RPMI7951 (cell line): Measurements from ENCODE around the gene CYSRT1. TPM values are rescaled to one million over a fixed set of nuclear protein-coding genes. Genes with fewer than 3 reads are reported as not detected.

Source experiments
- DNase-seq: peaks from one replicate; pipeline ENCODE4 v3.0.0-alpha.2; 2012; ENCODE audit warnings: low read depth
- total RNA-seq: library from RNA; depleted of rRNA; stranded (reverse); fragments of >200 nt; shearing (Covaris generic); gene quantifications from 2 replicates; pipeline ENCODE4 v1.2.3, GENCODE V29; 2014; rRNA removed

The CYSRT1 gene, protein sequence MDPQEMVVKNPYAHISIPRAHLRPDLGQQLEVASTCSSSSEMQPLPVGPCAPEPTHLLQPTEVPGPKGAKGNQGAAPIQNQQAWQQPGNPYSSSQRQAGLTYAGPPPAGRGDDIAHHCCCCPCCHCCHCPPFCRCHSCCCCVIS
- 0.36 and 1.1 TPM in 2 replicates for total RNA-seq

DNA sequence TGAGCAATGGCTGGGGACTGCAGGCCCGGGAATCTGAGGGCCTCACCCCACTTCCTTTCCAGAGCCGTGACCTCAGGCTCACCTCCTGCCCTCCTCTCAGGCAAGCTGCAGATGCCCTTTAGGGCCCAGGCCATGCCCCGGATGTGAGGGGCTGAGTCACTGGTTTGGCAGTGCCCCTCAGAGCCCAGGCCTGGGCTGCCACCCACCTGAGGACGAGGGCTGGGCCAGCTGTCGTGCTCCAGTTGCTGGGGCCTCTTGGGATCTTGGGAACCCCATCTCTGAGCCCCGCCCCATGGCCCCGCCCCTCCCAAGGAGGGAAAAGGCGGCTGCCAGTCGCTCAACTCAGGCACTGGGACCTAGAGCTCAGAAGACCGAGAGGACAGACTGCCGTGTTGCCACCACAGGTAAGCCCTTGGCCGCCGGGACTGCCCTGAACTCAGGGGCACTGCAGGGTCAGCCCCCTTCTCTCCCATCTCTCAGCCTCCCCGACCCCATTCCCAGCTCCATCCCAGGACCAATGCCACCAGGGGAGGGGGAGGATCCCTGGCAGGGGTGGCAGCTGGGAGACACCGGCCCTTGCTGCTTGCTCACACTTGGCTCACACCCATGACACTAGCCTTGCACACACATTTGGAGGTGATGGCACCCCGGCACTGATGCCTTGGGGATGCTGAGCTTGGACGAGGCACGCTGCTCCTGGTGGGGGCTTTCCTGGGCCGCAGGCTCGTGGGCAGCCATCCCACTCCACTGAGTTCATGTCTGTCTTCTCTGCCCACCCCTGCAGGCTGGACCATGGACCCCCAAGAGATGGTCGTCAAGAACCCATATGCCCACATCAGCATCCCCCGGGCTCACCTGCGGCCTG is at the start of gene CYSRT1:
Gene CYSRT1 (plus strand): TSS at position 345 of the 865 bp plus-strand sequence. CDS start 448 bp downstream, at position 793.
- no peak for DNase-seq

DNA sequence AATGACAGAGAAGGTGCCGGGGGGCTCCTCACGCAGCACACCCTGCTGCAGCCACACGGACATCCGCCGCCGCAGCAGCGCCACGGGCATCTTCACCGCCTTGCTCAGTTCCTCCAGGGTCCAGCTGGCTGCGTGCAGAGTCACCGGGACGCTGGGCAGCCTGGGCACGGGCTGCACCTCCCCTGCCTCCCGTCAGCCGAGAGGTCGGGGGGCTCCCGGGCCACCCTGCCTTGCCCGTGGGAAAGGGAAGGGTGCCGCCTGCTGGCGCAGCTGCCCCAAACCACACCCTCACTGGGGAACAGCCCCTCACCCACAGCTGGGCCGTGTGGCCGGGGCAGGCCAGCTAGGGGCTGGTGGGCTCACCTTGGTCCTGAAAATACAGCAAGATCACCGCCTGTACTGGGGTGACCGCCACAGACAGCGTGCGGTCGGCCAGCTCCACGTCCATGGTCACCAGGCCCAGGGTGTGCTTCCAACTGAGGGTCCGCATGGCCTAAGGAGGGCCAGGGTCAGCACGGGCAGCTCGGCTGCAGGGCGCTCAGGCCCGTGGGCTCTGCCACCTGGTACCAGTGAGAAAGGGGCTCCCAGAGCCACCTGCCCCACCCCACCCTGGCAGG is 49.5 kb upstream of the CYSRT1 start:
- no peak for DNase-seq

GRCh38 chr9:137176302-137177182 is 48.4 kb upstream of the CYSRT1 start:
- DNase-seq, result peak; percentile 29

DNA sequence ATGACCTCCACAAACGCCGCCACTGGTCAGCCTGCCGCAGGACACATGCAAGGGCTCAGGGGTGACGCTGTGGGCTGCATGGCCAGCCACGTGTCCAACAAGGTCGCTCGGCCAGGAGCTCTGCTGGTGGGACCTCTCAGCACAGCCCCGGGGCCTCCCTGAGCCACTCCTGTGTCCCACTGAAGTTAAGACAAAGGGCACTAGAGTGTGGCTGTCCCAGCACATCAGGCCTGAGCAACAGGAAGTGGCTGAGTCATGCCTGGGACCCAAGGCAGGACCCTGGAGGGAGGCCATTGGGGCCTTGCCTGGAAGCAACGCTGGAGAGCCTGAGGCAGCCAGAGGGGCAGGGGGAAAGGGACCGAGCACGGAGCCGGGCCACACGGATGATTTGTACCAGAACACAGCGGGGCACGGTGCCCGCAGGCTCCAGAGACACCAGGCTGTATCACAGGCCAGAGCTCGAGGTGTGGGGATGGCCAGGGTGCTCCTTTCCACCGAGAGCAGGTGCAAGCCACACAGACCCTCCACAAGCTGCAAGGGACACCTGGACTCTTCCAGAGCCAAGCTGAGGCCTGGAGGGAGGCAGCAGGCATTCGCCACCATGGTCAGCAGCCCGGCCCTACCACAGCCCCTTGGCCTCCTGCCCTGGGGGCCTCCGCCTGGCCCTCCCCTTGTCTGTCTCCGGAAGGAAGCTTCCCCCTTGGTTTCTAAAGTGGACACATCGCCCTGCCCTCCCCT is 46.6 kb upstream of the CYSRT1 start:
- peak; percentile 43 for DNase-seq

GRCh38 chr9:137178939-137179630 is 45.9 kb upstream of the CYSRT1 start:
- no peak for DNase-seq

DNA sequence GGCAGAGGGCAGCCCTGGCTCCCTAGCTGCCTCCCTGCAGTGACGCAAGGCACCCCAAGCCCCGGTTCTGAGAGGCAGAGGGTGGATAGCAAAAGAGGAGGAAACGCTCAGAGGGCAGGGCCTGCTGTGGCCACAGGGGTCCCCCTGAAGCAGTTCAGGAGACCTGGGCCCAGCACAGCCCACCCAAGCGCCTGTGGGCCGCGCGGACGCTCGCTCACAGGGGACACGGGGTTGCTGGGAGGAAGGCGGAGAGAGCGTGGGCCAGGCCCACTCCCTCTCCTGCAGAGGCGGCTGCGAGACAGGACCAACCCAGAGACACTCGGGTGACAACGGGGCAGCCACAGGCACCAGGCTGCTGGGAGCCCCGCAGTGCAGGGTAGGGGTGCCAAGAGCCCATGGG is 45.2 kb upstream of the CYSRT1 start:
- DNase-seq, result no peak

DNA sequence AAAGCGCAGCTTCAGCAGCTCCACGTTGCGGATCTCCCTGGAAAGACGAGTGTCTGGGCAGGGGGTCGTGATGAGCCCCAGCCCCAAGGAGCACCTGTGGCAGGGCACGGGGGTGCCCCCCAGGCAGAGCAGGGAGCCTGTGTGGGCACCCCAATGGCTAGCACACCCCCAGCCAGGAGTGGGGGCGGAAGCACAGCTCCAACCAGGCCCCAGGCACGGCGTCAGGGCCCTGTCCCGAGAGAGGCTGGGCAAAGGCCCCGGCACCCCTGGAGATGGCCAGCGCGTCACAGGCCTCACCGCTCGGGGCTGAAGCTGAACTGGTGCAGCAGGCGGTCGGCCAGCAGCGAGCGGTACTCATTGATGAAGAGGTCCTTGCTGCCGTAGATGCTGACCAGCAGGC is 44.5 kb upstream of the CYSRT1 start:
- no peak for DNase-seq

DNA sequence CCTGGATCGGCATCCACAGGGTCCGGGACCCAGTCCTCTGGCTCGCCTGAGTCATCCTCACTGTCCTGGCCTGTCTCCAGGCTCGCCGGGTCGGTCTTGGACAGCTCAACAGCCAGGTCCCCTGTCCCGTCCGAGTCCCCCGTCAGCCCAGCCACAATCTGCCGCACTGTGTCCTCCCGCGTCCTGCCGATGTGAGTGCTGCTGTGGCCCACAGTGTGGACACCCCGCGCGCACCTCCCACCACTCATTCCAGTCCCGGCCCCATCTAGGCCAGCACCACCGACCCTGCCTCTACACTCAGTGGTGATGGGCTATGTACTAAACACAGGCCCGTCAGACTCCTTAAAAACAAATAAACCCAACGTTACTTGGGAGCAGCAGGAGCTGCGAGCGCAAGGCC is 43.3 kb upstream of the CYSRT1 start:
- DNase-seq, result no peak

GRCh38 chr9:137182836-137183235 is 42.1 kb upstream of the CYSRT1 start:
- DNase-seq, result no peak

GRCh38 chr9:137183980-137184595 is 40.9 kb upstream of the CYSRT1 start:
- no peak for DNase-seq

DNA sequence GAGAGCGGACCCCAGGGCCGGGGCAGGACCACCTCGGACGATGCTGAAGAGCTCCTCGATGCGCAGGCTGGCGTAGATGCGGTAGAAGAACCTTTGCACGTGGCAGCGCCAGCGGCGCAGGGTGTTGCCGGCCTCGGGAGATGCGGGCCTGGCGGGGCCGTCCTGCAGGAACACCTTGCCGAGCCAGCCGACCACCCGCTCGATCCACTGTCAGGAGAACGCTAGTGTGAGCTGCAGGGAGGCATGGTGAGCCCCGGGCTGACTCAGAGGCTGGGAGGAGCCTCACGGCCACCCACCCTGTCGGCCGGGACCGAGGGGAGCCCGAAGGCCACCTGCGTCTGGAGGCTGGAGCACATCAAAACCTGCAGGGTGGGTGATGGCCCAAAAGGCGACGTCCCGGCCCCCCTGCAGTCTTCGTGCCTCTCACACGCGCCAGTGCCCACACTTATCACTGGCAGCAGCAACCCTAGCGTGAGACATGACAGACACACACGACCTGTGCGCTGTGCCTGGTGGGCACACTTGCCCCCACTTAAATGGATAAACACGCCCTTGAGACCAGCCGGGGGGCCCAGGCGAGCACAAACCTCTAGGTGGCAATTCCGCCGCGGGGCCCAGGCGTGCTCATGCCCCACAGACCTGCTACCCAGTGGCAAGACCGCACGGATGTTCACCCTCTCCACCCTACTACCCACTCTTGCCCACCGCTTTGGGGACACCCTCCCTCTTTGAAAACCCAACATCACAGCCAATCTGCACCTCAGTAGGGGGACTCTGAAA is 39.9 kb upstream of the CYSRT1 start:
- no peak for DNase-seq

GRCh38 chr9:137185921-137186320 is 39.1 kb upstream of the CYSRT1 start:
- DNase-seq, result no peak

DNA sequence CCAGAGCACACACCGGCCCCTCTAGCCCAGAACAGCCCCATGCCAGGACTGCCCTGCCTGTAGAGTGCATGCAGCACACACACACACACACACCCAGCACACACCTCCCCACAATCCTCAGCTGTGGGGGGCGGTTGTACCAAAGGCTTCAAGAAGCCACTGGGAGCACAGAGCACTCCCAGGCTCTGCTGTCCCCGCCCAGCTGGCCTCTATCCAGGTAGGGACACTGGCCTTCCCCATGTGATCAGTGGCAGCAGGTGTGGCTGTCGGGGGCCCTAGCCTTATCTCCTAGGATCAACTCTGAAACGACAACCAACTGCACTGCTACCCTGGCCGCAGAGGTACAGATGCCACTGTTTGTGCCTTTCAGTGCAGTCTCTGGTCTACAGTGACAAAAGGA is 38.6 kb upstream of the CYSRT1 start:
- no peak for DNase-seq

DNA sequence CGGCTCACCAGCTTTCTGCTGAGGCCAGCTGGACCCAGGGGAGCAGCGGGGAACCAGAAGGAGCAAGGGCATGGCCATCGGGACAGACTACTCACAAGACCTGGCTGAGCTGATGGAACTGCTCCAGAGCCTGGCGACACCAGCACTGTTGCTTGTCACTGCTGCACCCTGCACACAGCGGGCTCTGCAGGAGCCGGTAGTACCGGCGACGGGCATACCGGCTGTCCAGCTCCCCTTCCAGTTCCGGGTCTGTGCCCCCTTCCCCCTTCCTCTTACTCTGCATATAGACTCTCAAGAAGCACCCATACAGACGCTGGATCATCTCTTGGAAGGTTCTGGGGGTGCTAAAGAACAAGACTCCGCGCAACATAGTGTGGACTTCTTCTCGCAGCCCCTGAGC is 37.6 kb upstream of the CYSRT1 start:
- DNase-seq, result no peak

DNA sequence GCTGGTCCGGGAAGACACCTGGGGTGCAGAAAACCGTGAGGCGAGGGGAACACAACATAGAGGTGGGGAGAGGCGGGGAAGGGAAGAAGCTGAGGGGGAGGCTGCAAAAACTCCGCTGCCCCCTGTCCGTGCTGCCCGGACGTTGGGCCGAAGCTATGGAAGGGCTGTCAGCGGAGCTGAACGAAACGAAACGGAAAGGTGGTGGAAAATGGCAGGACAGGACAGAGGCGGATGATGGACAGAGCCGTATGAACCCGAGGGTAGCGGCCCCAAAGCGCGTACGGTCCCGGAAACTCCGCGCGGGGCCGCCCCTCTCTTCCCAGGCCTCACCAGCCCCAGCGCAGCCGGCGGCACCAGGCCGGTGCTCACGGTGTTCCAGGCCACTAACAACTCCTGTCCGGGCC is 36.9 kb upstream of the CYSRT1 start:
- DNase-seq, result no peak

DNA sequence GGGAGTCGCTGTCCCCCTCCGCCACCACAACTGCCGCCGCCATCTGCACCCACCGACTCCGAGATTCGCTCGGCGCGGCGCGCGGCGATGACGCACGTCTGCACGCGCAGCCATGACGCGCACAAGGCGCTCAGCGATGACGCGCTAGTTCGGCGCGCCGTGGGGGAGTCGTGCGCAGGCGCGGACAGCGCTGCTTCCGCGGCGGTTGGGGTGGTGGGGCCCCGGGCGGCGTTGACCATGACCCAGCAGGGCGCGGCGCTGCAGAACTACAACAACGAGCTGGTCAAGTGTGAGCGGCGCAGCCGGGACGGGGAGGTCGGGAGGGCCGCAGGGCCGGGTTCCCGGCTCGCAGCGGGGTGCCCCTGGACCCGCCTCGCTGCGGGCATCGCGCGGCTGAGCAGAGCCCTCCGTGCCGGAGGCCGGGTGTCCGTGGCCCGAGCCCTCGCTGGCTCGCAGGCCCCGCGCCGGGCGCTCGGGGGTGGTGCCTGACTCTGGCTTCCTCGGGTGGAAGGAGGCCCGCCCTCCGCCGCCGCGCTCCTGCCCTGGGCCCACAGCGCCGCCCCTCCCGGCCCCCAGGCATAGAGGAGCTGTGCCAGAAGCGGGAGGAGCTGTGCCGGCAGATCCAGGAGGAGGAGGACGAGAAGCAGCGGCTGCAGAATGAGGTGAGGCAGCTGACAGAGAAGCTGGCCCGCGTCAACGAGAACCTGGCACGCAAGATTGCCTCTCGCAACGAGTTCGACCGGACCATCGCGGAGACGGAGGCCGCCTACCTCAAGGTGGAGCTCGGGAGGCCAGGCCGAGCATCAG is 36.3 kb upstream of the CYSRT1 start, which contains the start of the genes ANAPC2 and SSNA1:
Gene ANAPC2 (minus strand): TSS at position 71 of the 807 bp plus-strand sequence. CDS start 28 bp downstream, at position 43.
Gene SSNA1 (plus strand): TSS at position 187 of the 807 bp plus-strand sequence. CDS start 51 bp downstream, at position 238.
- DNase-seq, result peak; percentile 89

DNA sequence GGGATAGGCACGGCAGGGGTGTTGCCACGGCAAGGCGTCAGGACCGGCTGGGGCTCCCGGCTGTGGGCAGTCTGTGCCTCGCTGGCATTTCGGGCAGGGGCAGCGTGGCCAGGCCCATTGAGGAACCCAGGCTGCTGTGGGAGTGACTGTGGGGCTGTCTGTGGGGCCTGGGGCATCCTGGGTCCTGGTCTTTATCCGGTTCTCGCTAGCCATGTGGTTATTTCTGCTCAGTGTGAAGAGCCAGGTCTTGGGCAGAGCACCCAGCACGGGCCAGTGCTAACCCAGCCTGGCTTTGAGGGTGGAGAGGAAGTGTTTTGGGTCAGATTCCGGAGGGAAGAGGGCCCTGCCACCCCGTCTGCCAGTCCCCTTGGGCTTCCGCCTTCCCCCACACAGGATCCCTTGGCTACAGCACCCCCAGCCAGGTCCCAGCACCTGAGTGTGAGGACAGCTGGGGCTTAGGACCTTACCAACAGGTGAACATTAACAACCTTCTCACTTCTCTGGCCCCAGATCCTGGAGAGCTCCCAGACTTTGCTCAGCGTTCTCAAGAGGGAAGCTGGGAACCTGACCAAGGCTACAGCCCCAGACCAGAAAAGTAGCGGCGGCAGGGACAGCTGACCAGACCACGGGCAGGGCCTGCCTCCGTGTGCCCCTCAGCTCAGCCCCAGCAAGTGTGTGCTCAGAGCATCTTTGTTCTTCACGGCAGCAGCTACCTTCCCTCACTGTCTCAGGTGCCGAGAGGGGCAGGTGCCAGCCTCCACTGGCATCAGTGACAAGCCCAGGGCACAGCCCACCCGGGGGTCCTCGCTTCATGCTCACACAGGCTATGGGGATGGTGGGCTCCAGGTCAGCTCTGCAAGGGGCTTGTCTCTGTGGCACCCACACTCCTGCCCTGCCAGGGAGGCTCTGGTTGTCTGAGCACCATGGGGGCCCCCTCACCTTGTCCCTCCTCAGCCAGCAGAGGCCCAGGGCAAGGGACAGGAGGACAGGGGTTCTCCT is 35.4 kb upstream of the CYSRT1 start:
- no peak for DNase-seq
